Osteoblast (primary cell): ENCODE measurements around the gene DCDC1. TPM values are rescaled to one million over a fixed set of nuclear protein-coding genes. Genes with fewer than 3 reads are reported as not detected.

Experiments used
- DNase-seq: peaks from one replicate; pipeline ENCODE4 v3.0.0; 2011; ENCODE audit warnings: low spot score, mixed read lengths; ENCODE audit not compliant: insufficient read length; ENCODE audit errors: missing footprints
- H2AFZ ChIP-seq: 2 replicates; pipeline ENCODE4 v1.6.0; 2011; ENCODE audit warnings: mild to moderate bottlenecking, low read length
- H3K27ac ChIP-seq: 2 replicates; pipeline ENCODE4 v1.5.1; 2011; ENCODE audit warnings: mild to moderate bottlenecking, low read depth, low read length, moderate library complexity
- H3K27me3 ChIP-seq: 2 replicates; pipeline ENCODE4 v1.6.0; 2012; ENCODE audit warnings: mild to moderate bottlenecking, control low read depth, inconsistent platforms, low read length, moderate library complexity; ENCODE audit not compliant: insufficient read depth
- H3K36me3 ChIP-seq: 2 replicates; pipeline ENCODE4 v1.5.1; 2011; ENCODE audit warnings: mild to moderate bottlenecking, low read length, control low read depth, moderate library complexity; ENCODE audit not compliant: insufficient read depth
- H3K4me1 ChIP-seq: 2 replicates; pipeline ENCODE4 v1.5.1; 2011; ENCODE audit warnings: mild to moderate bottlenecking, low read length, control low read depth, moderate library complexity; ENCODE audit not compliant: insufficient read depth
- H3K4me2 ChIP-seq: 2 replicates; pipeline ENCODE4 v1.6.0; 2011; ENCODE audit warnings: mild to moderate bottlenecking, low read length; ENCODE audit not compliant: insufficient read depth
- H3K4me3 ChIP-seq: fragments of 200-600 bp; sonication (generic); 3 replicates; pipeline ENCODE4 v1.5.1; 2012; ENCODE audit warnings: mild to moderate bottlenecking, low read length, inconsistent platforms; ENCODE audit not compliant: insufficient read depth
- H3K79me2 ChIP-seq: 2 replicates; pipeline ENCODE4 v1.6.0; 2012; ENCODE audit warnings: mild to moderate bottlenecking, low read length, control low read depth, inconsistent platforms; ENCODE audit not compliant: insufficient read depth
- H3K9me3 ChIP-seq: 2 replicates; pipeline ENCODE4 v1.5.1; 2011; ENCODE audit warnings: low read depth, low read length, control low read depth
- H4K20me1 ChIP-seq: 2 replicates; pipeline ENCODE4 v1.6.0; 2012; ENCODE audit warnings: mild to moderate bottlenecking, low read length, control low read depth; ENCODE audit not compliant: insufficient read depth
- total RNA-seq: library from RNA; depleted of rRNA; stranded (reverse); fragments of >200 nt; gene quantifications from 2 replicates; pipeline ENCODE4 v1.2.3, GENCODE V29; 2012
- TF ChIP-seq, protein P1 (sequence below): IDR thresholded peaks from 2 replicates; pipeline ENCODE4 v1.5.1; 2011; ENCODE audit warnings: mild to moderate bottlenecking, low read depth, low read length, moderate library complexity; ENCODE audit errors: extremely low read depth

DCDC1 gene
- total RNA-seq, 1 donor, result 1.1 TPM

DNA sequence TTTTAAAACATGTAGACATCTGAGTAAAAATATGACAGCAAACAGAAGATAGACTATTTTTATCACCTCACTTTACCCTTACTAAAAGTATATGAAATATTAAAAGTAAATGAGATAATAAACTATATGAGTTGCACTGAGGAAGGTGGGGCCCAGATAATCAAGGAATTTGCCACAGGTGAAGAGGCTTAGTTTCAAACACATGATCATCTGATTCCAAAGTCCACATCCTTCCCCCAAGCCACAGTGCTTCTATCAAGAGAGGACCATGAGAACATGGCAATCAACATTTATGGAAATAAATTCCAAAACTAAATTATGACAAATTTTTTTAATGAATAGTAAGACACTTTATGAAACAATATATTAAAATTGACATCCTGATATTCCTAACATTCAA, 384.0 kb downstream of the DCDC1 start:
- Histone ChIP-seq H3K4me2 (no peak overlapping the region), H2AFZ (no peak overlapping the region), H3K27me3 (no peaks in the 10 kb centered on the region), H3K79me2 (no peaks in the 10 kb centered on the region), H3K9me3 (no peaks in the 10 kb centered on the region), H3K27ac (no peak overlapping the region), H4K20me1 (no peaks in the 10 kb centered on the region), H3K4me1 (no peaks in the 10 kb centered on the region), H3K4me3 (no peak overlapping the region), H3K36me3 (no peaks in the 10 kb centered on the region)
- TF ChIP-seq, protein P1, sequence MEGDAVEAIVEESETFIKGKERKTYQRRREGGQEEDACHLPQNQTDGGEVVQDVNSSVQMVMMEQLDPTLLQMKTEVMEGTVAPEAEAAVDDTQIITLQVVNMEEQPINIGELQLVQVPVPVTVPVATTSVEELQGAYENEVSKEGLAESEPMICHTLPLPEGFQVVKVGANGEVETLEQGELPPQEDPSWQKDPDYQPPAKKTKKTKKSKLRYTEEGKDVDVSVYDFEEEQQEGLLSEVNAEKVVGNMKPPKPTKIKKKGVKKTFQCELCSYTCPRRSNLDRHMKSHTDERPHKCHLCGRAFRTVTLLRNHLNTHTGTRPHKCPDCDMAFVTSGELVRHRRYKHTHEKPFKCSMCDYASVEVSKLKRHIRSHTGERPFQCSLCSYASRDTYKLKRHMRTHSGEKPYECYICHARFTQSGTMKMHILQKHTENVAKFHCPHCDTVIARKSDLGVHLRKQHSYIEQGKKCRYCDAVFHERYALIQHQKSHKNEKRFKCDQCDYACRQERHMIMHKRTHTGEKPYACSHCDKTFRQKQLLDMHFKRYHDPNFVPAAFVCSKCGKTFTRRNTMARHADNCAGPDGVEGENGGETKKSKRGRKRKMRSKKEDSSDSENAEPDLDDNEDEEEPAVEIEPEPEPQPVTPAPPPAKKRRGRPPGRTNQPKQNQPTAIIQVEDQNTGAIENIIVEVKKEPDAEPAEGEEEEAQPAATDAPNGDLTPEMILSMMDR, result no peak
- no peak for DNase-seq

DNA sequence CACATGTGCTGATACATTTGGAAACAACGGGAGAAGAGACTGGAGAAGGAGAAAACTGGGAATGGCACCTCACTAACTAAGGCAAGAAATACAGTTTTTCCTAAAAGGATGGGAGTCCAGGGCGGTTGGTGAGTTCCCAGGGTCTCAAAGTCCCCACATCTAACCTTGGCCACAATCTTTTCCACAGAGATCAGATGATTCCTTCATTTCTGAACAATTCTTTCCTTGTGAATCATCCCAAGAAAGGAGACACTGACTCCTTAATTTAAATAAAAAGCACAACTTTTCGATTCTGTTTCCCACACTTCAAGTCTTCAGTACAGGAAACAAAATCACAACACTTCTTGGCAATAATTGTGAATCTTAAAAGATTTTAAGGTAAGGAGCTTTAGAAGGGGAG, 384.7 kb downstream of the DCDC1 start:
- Histone ChIP-seq H3K27me3 (no peaks in the 10 kb centered on the region), H2AFZ (peak overlapping the region; percentile 46), H3K9me3 (no peaks in the 10 kb centered on the region), H3K79me2 (no peaks in the 10 kb centered on the region), H4K20me1 (no peaks in the 10 kb centered on the region), H3K36me3 (no peaks in the 10 kb centered on the region), H3K27ac (no peak overlapping the region), H3K4me2 (peak overlapping the region; percentile 27), H3K4me1 (no peaks in the 10 kb centered on the region), H3K4me3 (no peak overlapping the region)
- DNase-seq, result no peak
- TF ChIP-seq, protein P1, result no peak

DNA sequence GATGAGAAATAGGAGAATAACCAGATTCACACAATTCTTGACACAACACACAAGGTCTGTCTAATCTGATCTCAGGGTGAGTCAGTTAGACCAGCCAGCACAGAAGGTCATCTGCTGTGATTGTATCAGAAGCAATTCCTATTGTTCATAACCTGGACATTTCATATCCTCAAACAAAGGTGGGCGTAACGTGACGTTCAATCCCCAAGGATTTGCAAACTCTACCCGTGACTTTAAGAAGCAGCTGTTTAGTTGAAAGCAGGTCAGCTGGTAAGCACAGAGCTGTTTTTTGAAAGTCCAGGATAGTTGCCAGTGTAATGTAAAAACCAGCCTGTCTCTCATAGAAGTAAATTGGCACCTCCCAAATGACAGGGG, 385.1 kb downstream of the DCDC1 start:
- H3K79me2 ChIP-seq, result no peaks in the 10 kb centered on the region
- H3K4me2 ChIP-seq, result peak overlapping the region; percentile 27
- no peak overlapping the region for H2AFZ ChIP-seq
- no peak for DNase-seq
- H3K4me1 ChIP-seq, result no peaks in the 10 kb centered on the region
- H3K36me3 ChIP-seq, result no peaks in the 10 kb centered on the region
- TF ChIP-seq, protein P1, result no peak
- H3K9me3 ChIP-seq, result no peaks in the 10 kb centered on the region
- H3K4me3 ChIP-seq, result no peak overlapping the region
- H3K27ac ChIP-seq, result no peak overlapping the region
- no peaks in the 10 kb centered on the region for H4K20me1 ChIP-seq
- H3K27me3 ChIP-seq, result no peaks in the 10 kb centered on the region

DNA sequence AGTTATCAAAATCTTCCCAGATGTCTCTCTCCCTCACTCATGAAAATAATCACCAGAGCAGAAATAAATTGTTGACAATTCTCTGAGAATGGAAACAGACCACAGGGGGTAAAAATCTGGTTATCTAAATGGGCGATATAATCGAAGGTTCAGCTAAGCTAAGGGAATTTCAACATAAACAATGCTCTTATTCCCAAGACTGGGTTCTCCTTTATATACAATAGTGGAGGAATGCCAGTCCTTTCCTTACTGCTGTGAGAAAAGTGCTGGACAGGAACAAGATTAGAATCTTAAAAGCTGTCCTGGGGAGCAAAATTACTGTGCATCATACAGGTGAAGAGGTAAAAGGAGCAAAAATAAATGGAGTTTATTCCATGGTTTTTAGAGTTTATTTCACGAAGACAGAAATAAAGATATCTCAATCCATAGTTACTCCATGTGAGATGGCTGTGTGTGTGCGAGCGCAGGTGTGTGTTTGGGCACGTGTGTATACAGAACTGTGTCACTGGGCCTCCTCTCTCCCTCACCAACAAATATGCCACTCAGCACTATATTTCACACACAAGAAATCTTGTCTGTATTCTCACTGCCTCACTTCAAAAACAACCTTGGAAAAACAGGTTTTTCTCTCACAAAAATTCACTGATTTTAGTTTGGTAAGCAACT, 385.6 kb downstream of the DCDC1 start:
- Histone ChIP-seq H3K27ac (no peak overlapping the region), H3K4me1 (no peaks in the 10 kb centered on the region), H3K9me3 (no peaks in the 10 kb centered on the region), H4K20me1 (no peaks in the 10 kb centered on the region), H3K4me3 (no peak overlapping the region), H3K4me2 (no peak overlapping the region), H2AFZ (no peak overlapping the region), H3K36me3 (no peaks in the 10 kb centered on the region), H3K27me3 (no peaks in the 10 kb centered on the region), H3K79me2 (no peaks in the 10 kb centered on the region)
- TF ChIP-seq, protein P1, result no peak
- DNase-seq, result no peak
